ENCODE data around the gene POMGNT2.
"Not testable (repeated sequence)": the region's sequence is repeated elsewhere in the genome, so short reads cannot be mapped to it uniquely, and the experiment has no call there.

The POMGNT2 gene

DNA sequence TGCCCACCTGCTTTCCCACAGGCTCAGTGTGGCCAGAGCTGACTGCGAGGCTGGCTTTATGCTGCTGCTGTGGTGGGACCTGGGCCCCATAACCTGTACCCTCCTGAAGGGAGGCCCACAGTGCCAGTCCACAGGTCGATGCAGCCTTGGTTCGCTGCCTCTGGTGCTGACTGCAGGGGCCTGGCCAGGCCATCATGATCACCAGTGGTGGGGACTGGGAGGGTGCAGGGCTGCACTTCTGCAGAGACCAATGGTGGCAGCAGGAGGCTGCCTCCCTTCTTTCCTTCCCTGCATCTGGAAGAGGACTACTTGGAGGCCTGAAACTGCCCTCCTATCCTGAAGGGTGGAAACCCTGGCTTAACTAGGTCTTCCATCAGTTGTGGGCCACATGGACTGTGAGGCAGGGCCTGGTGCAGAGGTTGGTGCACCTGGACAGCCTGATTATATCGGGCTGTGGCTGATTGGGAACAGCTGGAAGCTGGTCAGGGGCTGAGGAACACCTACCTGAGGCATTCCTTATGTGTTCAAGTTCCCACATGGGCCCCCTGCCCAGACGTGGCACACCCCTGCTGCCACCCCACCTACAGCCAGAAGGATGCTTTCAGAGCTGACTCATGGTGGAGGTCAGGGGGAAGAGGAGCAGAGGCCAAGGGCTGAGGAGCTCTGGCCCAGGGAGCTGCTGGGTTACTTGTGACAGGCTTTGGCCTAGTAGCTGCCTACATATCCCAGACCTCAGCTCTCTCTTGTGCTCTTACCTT lies 29.8 kb downstream of the POMGNT2 start:
- no peak for DNase-seq (ENCODE audit: low spot score)

DNA sequence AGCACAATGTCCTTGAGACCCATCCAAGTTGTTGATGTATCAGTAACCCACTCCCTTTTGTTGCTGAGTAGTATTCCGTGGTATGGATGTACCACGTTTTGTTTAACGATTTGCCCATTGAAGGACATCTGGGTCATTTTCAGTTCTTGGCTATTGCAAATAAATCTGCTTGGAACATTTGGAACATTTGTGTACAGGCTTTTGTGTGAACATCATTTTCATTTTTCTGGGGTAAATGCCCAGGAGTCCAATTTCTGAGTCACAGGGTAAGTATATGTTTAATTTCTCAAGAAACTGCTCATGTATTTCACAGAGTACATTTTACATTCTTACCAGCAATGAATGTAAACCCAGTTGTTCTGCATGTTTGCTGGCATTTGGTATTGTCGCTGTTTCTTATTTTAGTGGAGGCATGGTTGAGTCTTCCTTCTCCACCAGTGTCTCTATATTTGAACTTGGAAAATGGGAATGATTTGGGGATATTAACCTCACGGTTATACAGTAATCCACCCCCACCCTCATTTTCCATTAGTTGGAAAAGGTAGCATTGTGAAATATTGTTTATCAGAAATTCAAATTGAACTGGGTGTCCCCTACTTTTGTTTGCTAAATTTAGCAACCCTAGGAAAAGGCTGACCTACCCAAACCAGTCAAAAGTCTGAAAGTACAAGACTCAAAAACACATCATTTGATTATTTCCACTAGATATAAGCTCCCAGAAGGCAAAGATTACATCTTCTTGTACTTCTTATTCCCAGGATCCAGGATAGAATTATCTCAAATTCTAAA lies 30.8 kb downstream of the POMGNT2 start:
- DNase-seq (ENCODE audit: low spot score): no peak

DNA sequence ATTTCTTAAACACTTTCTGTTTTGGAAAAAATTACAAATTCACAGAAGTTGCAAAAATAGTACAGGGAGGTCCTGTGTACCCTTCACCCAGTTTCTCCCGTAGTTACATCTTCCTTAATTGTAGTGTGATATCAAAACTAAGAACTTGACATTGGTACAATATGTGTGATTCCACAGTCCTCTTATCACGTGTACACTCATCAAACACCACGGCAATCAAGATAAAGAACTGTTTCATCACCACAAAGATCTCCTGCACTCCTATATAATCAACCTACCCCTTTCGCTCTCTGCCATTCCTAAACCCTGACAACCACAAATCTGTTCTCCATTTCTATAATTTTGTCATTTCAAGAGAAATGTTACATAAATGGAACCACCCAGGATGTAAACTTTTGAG lies 31.4 kb downstream of the POMGNT2 start:
- no peak for DNase-seq (ENCODE audit: low spot score)

GRCh38 chr3:43073836-43074220 lies 32.1 kb downstream of the POMGNT2 start:
- no peak for DNase-seq (ENCODE audit: low spot score)

GRCh38 chr3:43073116-43073835 lies 32.6 kb downstream of the POMGNT2 start:
- DNase-seq (ENCODE audit: low spot score): no peak

DNA sequence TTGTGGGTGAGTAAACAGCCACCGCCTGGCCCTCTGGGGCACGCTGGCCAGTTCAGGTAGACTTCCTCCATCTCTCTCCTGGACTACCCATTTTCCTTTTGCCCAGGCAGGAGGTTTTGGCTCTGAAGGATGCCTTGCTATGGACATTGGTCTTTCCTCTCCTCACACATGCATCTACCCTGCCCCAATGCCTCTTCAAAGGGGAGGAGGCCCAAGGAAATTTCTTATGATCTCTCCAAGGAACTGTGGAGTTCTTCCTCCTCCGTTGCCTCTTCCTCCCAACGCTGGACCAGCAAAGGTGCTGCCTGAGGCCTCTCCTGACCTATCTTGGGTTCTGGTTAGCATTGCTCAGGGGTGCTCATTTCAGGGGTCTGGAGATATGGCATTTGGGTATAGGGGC lies 33.5 kb downstream of the POMGNT2 start:
- DNase-seq (ENCODE audit: low spot score): no peak

DNA sequence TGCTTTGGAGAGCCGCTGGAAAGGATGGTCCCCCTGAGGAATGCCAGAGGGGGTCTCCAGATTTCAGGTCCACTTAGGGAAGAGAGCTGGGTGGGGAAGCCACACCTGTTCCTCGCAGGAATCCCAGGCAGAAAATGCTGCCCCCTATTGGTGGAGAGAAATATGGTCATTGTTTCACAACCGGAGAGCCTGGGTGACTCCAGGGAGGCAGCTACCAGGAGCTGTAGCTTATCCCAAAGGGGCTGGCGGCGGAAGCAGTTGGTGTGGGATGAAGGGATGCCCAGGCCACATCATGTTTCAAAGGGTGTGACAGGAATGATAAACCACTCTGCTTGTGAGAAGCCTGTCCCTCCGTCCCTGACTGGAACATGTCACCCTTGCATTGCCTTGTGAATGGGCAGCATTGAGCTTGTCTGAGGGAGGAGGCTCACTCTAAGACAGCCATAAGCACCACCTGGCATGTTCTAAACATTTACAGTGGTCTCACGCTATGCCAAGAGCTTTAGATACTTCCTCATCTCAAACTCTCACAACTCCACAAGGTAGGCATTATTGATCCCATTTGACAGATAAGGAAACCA lies 34.5 kb downstream of the POMGNT2 start:
- DNase-seq (ENCODE audit: low spot score): no peak

- not testable (repeated sequence) for DNase-seq (ENCODE audit: low spot score)
Observed at GRCh38 chr3:43070670-43071069, 35.2 kb downstream of the POMGNT2 start.

- DNase-seq (ENCODE audit: low spot score): no peak
Observed at GRCh38 chr3:43063114-43063513, 42.8 kb downstream of the POMGNT2 start.

DNA sequence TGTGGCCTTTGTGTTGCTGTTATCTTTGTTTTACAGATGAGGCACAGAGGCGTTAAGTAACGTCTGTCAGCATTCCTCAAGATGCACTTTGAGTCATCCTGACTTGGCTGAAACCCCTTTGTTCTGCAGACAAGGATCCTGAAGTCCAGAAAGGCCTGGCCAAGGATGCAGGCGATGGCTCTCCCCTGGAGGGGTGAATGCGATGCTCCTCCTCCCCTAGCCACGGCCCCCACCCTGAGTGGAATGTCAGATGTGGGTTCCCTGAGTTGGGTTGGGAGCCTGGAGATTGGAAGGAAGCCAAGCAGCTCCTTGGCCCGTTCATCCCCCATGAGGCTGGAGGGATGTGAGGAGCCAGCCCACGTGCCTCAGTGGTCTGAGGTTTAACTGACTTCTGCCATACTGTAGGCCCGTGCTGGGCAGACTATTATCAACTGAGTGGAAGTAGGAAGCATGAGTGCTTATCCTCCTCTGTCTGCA lies 43.3 kb downstream of the POMGNT2 start:
- no peak for DNase-seq (ENCODE audit: low spot score)

- DNase-seq (ENCODE audit: low spot score): no peak
Observed at GRCh38 chr3:43062040-43062563, 43.8 kb downstream of the POMGNT2 start.

DNA sequence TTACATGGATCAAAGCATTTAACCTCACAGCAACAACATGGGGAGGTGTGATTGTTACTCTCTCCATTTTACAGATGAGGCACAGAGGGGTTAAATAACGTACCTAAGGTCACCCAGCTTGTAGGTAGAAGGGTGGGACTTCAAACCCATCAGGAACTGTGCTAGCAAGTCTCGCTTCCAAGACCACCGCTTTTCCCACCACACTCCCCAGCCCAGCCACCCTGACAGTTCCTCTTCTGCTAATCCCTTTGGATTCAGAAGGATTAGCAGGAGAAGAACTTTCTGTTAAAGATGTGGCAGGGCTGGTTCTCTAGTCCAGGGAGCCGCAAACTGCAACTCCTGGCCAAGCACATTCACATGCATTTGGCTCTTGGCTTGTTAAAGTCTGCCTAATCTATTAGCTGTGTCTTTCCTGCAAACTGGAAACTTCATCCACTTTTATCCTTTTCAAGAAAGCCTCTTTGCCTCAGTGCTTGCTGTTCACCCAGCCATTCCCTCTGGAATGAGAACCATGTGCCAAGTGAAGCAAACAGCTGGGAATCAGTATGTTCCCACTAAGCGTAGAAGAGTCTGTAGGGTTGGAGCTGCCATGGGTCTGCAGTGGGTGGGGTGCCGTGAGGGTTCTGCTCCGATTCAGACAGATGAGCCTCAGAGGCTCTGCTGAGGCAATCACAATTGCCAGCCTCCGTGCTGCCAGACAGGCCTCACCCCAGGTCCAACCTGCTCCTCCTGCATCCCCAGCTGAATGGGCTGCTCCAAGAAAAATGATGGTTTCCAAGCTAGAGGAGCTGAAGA lies 44.6 kb downstream of the POMGNT2 start:
- DNase-seq (ENCODE audit: low spot score): no peak

DNA sequence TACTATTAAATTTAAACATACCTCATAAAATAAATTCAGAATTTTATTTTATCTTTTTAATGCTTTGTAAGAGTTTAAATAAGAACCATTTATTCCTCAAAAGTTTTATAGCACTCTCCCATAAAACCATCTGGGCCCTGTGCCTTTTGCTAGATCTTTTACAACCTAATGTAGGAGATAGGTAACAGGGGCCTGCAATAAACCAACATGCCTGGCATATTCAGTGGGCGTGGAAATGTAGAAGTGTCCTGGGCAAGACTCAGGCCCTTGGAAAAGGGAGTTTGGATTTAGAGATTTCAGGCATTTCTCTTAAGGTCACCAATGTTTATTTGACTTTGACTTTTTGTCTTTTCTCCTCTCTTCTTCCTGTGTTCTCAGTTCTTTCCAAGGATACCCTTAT lies 46.4 kb downstream of the POMGNT2 start:
- no peak for DNase-seq (ENCODE audit: low spot score)

- DNase-seq (ENCODE audit: low spot score): no peak
Observed at GRCh38 chr3:43055806-43056770, 49.8 kb downstream of the POMGNT2 start.

- DNase-seq (ENCODE audit: low spot score): no peak
Observed at GRCh38 chr3:43055393-43055792, 50.5 kb downstream of the POMGNT2 start.

DNA sequence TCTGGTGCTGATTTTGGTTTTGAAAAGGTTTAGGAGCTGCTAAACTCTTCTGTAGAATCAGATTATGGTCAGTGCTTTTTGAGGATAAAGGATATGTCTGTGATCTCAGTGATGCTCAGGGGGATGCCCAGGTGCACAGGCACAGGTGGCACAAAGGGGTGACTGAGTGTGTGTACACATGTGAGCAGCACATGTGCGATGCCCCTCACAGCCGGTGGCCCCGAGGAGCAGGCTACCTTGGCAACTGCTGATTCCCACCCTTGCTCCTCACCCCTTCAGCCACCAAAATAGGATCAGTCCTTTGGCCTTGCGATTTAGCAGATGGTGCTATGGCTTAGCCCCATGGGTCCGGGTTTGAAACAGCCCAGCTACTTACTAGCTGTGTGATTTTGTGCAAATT lies 51.1 kb downstream of the POMGNT2 start:
- no peak for DNase-seq (ENCODE audit: low spot score)

DNA sequence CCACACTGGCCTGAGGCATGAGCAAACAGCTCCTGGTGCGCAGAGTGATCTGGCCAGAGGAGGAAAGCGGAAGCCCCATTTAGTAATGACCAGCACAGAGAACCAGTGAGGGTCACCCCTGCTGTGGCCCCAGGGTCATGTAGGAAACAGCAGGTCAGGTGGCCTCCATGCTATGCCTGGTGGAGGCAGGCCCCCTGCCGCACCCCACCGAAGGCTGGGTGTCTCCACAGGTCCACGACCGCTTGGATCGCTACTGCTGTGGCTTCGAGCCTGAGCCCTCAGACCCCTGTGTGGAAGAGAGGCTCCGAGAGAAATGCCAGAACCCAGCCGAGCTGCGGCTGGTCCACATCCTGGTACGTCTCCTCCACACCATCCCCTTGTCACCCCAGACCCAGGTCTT lies 52.6 kb downstream of the POMGNT2 start:
- DNase-seq (ENCODE audit: low spot score): no peak

DNA sequence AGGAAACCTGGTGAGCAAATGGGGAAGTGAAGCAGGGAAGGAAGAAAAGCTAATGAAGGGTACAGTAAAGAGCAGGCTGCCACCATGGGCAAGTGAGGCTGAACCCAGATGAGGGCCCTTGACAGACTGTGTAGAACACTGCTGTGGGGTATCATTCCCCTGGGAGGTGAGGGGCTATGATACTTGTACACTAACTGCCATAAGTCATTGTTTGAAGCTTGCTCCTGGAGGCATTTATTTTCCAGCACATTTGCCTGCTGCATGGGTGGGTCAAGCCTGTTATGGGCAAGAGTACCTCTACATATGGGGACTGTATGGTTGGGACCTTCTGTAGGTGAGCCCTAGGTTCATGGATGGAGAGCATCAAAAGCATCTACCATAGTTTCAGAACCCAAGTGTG lies 57.4 kb downstream of the POMGNT2 start:
- no peak for DNase-seq (ENCODE audit: low spot score)

- DNase-seq (ENCODE audit: low spot score): no peak
Observed at GRCh38 chr3:43046583-43046982, 59.3 kb downstream of the POMGNT2 start.

DNA sequence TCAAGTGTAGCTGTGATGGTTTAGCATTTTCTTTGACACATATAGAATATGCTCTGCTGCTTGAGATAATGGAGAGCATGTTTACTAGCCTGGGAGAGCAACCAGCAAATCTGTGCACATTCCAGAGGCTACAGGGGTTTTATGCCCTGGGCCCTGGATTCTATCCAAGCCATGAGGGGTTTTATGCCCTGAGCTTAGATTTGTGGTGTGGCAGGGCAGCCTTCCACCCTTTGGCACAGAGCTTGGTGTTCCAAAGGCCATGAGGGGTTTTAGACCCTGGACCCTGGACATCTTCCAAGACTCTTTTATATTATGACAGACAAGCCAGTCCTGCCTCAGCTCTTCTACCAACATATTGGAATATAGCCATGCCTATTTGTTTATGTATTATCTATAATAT lies 60.8 kb downstream of the POMGNT2 start:
- not testable (repeated sequence) for DNase-seq (ENCODE audit: low spot score)

Measured in AG20443 (cell line).